Osteoblast (primary cell): Measurements from ENCODE around the gene CPEB4. TPM values are rescaled to one million over a fixed set of nuclear protein-coding genes. Genes with fewer than 3 reads are reported as not detected.

Source experiments
- DNase-seq: peaks from one replicate; pipeline ENCODE4 v3.0.0; 2011; ENCODE audit warnings: low spot score, mixed read lengths; ENCODE audit not compliant: insufficient read length; ENCODE audit errors: missing footprints
- H2AFZ ChIP-seq: 2 replicates; pipeline ENCODE4 v1.6.0; 2011; ENCODE audit warnings: mild to moderate bottlenecking, low read length
- H3K27ac ChIP-seq: 2 replicates; pipeline ENCODE4 v1.5.1; 2011; ENCODE audit warnings: mild to moderate bottlenecking, low read depth, low read length, moderate library complexity
- H3K27me3 ChIP-seq: 2 replicates; pipeline ENCODE4 v1.6.0; 2012; ENCODE audit warnings: mild to moderate bottlenecking, control low read depth, inconsistent platforms, low read length, moderate library complexity; ENCODE audit not compliant: insufficient read depth
- H3K36me3 ChIP-seq: 2 replicates; pipeline ENCODE4 v1.5.1; 2011; ENCODE audit warnings: mild to moderate bottlenecking, low read length, control low read depth, moderate library complexity; ENCODE audit not compliant: insufficient read depth
- H3K4me1 ChIP-seq: 2 replicates; pipeline ENCODE4 v1.5.1; 2011; ENCODE audit warnings: mild to moderate bottlenecking, low read length, control low read depth, moderate library complexity; ENCODE audit not compliant: insufficient read depth
- H3K4me2 ChIP-seq: 2 replicates; pipeline ENCODE4 v1.6.0; 2011; ENCODE audit warnings: mild to moderate bottlenecking, low read length; ENCODE audit not compliant: insufficient read depth
- H3K4me3 ChIP-seq: fragments of 200-600 bp; sonication (generic); 3 replicates; pipeline ENCODE4 v1.5.1; 2012; ENCODE audit warnings: mild to moderate bottlenecking, low read length, inconsistent platforms; ENCODE audit not compliant: insufficient read depth
- H3K79me2 ChIP-seq: 2 replicates; pipeline ENCODE4 v1.6.0; 2012; ENCODE audit warnings: mild to moderate bottlenecking, low read length, control low read depth, inconsistent platforms; ENCODE audit not compliant: insufficient read depth
- H3K9me3 ChIP-seq: 2 replicates; pipeline ENCODE4 v1.5.1; 2011; ENCODE audit warnings: low read depth, low read length, control low read depth
- H4K20me1 ChIP-seq: 2 replicates; pipeline ENCODE4 v1.6.0; 2012; ENCODE audit warnings: mild to moderate bottlenecking, low read length, control low read depth; ENCODE audit not compliant: insufficient read depth
- total RNA-seq: library from RNA; depleted of rRNA; stranded (reverse); fragments of >200 nt; gene quantifications from 2 replicates; pipeline ENCODE4 v1.2.3, GENCODE V29; 2012
- TF ChIP-seq, protein P1 (sequence below): IDR thresholded peaks from 2 replicates; pipeline ENCODE4 v1.5.1; 2011; ENCODE audit warnings: mild to moderate bottlenecking, low read depth, low read length, moderate library complexity; ENCODE audit errors: extremely low read depth

Gene CPEB4
- total RNA-seq, 1 donor = 41.6 TPM

DNA sequence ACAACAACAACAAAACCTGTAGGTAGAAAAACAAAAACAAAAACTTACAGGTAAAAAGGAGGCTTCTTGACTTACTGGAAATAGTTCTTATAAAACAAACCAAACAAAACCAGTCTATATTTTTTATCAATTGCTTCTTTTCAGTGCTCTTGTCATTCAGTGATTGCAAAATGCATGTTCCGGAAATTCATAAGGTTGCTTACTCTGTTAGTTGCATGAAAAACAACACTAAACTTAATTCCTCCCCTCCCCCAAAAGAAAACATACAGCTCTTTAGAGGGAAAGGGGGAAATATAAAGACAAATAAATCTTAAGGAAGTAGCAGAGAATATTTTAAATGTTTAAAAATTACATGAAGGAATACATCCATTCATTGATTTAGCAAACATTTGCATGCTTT, 19.1 kb downstream of the CPEB4 start:
- Histone ChIP-seq H2AFZ (no peak overlapping the region), H3K36me3 (peaks cover 7% of the 10 kb centered on the region), H3K4me1 (peaks cover 9% of the 10 kb centered on the region), H3K4me2 (no peak overlapping the region), H3K9me3 (no peaks in the 10 kb centered on the region), H3K27ac (no peak overlapping the region), H3K79me2 (peaks cover 66% of the 10 kb centered on the region), H3K27me3 (no peaks in the 10 kb centered on the region), H3K4me3 (no peak overlapping the region), H4K20me1 (peaks cover 16% of the 10 kb centered on the region)
- no peak for DNase-seq
- TF ChIP-seq, protein P1, sequence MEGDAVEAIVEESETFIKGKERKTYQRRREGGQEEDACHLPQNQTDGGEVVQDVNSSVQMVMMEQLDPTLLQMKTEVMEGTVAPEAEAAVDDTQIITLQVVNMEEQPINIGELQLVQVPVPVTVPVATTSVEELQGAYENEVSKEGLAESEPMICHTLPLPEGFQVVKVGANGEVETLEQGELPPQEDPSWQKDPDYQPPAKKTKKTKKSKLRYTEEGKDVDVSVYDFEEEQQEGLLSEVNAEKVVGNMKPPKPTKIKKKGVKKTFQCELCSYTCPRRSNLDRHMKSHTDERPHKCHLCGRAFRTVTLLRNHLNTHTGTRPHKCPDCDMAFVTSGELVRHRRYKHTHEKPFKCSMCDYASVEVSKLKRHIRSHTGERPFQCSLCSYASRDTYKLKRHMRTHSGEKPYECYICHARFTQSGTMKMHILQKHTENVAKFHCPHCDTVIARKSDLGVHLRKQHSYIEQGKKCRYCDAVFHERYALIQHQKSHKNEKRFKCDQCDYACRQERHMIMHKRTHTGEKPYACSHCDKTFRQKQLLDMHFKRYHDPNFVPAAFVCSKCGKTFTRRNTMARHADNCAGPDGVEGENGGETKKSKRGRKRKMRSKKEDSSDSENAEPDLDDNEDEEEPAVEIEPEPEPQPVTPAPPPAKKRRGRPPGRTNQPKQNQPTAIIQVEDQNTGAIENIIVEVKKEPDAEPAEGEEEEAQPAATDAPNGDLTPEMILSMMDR = no peak

DNA sequence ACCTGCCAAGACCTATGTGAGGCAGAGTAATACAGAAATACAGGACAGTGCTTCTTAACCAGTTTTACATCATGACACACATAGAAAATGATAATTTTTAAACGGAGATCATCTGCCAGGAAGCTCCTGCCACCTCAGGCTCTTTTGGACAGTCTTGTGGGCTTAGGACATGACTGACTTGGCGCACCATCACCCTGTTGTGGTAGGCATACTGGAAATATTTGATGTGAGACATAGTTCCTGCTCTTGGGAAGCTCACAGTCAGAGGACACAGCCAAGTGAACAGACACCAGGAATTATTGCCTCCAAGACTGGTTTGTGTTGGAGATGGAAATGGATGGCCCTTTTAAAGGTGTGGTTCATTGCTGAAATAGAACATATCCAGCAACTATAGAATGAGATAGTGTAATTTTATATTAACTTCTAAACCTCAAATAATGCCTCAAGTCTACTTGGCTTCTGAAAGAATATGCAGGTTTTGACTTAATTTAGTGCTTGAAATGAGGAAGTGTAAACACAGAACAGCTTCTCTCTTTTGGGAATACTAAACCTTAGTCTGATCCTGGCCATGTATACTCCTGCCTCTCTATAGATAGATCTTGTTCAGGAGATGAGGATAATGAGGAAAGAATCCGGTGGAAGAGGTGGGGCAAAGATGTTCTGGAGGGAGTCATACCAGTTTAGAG, 19.7 kb downstream of the CPEB4 start:
- Histone ChIP-seq H3K4me2 (no peak overlapping the region), H4K20me1 (peaks cover 11% of the 10 kb centered on the region), H3K36me3 (peaks cover 7% of the 10 kb centered on the region), H3K27me3 (no peaks in the 10 kb centered on the region), H3K4me1 (peaks cover 9% of the 10 kb centered on the region), H3K27ac (no peak overlapping the region), H3K9me3 (no peaks in the 10 kb centered on the region), H3K79me2 (peaks cover 60% of the 10 kb centered on the region), H2AFZ (no peak overlapping the region), H3K4me3 (no peak overlapping the region)
- TF ChIP-seq, protein P1 = no peak
- peak; percentile 49 for DNase-seq

DNA sequence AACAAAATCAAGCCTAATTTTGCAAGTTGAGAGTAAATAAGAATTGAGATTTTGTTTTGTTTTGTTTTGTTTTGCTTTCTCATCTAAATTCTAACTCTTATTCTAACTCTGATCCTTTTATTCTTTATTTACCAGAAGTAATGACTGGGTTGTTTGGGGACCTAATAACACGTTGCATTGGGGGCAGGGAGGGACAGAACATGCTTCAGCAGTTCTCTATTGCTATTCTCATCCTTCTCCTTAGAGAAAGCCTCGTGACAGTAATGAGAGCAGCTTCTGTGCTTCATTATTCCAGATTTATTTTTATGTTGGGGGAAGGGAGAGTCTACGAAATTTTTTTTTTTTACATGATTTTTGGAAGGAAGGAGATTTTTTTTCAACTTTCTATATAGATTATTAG, 21.1 kb downstream of the CPEB4 start:
- peaks cover 9% of the 10 kb centered on the region for H3K4me1 ChIP-seq
- TF ChIP-seq, protein P1 = no peak
- DNase-seq = no peak

DNA sequence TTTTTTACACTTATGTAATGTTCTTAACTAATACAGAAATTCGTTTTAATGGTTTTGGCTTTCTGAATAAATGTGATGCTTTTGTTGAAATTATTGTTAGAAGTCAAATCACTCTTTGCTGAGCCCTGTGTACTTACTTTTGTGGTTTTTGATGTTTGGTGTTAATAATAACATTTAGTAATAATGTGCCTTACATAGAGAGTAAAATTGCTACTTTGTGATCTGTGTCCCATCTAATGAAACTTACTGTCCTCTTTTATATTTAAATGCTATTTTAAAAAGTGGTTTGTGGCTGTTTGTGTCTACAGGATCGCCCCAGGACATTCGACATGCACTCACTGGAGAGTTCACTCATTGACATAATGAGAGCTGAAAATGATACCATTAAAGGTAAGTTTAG, 22.1 kb downstream of the CPEB4 start:
- no peak for DNase-seq
- Histone ChIP-seq H3K79me2 (peaks cover 41% of the 10 kb centered on the region), H3K27me3 (no peaks in the 10 kb centered on the region), H2AFZ (no peak overlapping the region), H4K20me1 (peaks cover 9% of the 10 kb centered on the region), H3K9me3 (no peaks in the 10 kb centered on the region), H3K4me3 (no peak overlapping the region), H3K4me1 (peaks cover 9% of the 10 kb centered on the region), H3K4me2 (no peak overlapping the region), H3K36me3 (peaks cover 7% of the 10 kb centered on the region), H3K27ac (no peak overlapping the region)
- TF ChIP-seq, protein P1 = no peak

More for the DNA sequence above, 21.1 kb downstream of the CPEB4 start:
- H3K27me3 ChIP-seq = no peaks in the 10 kb centered on the region
- no peak overlapping the region for H3K4me2 ChIP-seq
- peaks cover 48% of the 10 kb centered on the region for H3K79me2 ChIP-seq
- H2AFZ ChIP-seq = no peak overlapping the region
- H3K36me3 ChIP-seq = peaks cover 7% of the 10 kb centered on the region
- H3K4me3 ChIP-seq = no peak overlapping the region
- no peaks in the 10 kb centered on the region for H3K9me3 ChIP-seq
- H4K20me1 ChIP-seq = peaks cover 9% of the 10 kb centered on the region
- H3K27ac ChIP-seq = no peak overlapping the region
